ENCODE data around the gene GNLY.
A peak's percentile ranks its signal among the peaks of the same experiment; 100 is the strongest.
"Not testable (repeated sequence)": the region's sequence is repeated elsewhere in the genome, so short reads cannot be mapped to it uniquely, and the experiment has no call there.

Gene GNLY

GRCh38 chr2:85711578-85712060 lies 17.5 kb downstream of the GNLY start:
- FAIRE-seq: no peak

- FAIRE-seq: no peak
These were observed 18.2 kb downstream of the GNLY start for GRCh38 chr2:85712336-85712735.

GRCh38 chr2:85712849-85713612 lies 18.9 kb downstream of the GNLY start:
- no peak for FAIRE-seq

GRCh38 chr2:85713836-85714235 lies 19.7 kb downstream of the GNLY start:
- FAIRE-seq: no peak

GRCh38 chr2:85714421-85714820 lies 20.3 kb downstream of the GNLY start:
- not testable (repeated sequence) for FAIRE-seq

- FAIRE-seq: no peak
These were observed 20.7 kb downstream of the GNLY start for GRCh38 chr2:85714841-85715240.

GRCh38 chr2:85716346-85716914 lies 22.3 kb downstream of the GNLY start:
- FAIRE-seq: no peak

- FAIRE-seq: no peak
These were observed 23.3 kb downstream of the GNLY start for GRCh38 chr2:85717308-85718008.

- FAIRE-seq: no peak
These were observed 23.8 kb downstream of the GNLY start for GRCh38 chr2:85718009-85718391.

- no peak for FAIRE-seq
These were observed 24.8 kb downstream of the GNLY start for GRCh38 chr2:85718885-85719492.

GRCh38 chr2:85719609-85720240 lies 25.6 kb downstream of the GNLY start:
- no peak for FAIRE-seq

GRCh38 chr2:85720533-85720932 lies 26.4 kb downstream of the GNLY start:
- no peak for FAIRE-seq

- FAIRE-seq: no peak
These were observed 27.5 kb downstream of the GNLY start for GRCh38 chr2:85721641-85722040.

- no peak for FAIRE-seq
These were observed 28.4 kb downstream of the GNLY start for GRCh38 chr2:85722519-85722918.

GRCh38 chr2:85723707-85724360 lies 29.7 kb downstream of the GNLY start:
- no peak for FAIRE-seq

GRCh38 chr2:85724731-85725181 lies 30.6 kb downstream of the GNLY start:
- FAIRE-seq: no peak

GRCh38 chr2:85725451-85725850 lies 31.3 kb downstream of the GNLY start:
- no peak for FAIRE-seq

GRCh38 chr2:85727798-85728197 lies 33.6 kb downstream of the GNLY start:
- no peak for FAIRE-seq

GRCh38 chr2:85728342-85728741 lies 34.2 kb downstream of the GNLY start:
- FAIRE-seq: no peak

GRCh38 chr2:85728883-85729824 lies 35.0 kb downstream of the GNLY start:
- FAIRE-seq: peak; percentile 47

- FAIRE-seq: no peak
These were observed 35.8 kb downstream of the GNLY start for GRCh38 chr2:85729825-85730510.
